Right lobe of liver (tissue), 4 donors: ENCODE data around the gene TMEM86A.

Source experiments
- POLR2A ChIP-seq: fragments of 450-650 bp; IDR thresholded peaks from one replicate; pipeline ENCODE4 v1.6.1; 2017; ENCODE audit warnings: antibody characterized with exemption, mild to moderate bottlenecking
- TF ChIP-seq, protein P1 (sequence below), 4 donors: fragments of 200-600 bp in 3 of 4; fragments of 450-650 bp in 1 of 4; IDR thresholded peaks; one replicate each; pipeline versions ENCODE4 v1.5.1 to v1.8.0; 2016 to 2022; ENCODE audit warnings: antibody characterized with exemption in 4 of 4, mild to moderate bottlenecking in 2 of 4
- donor health status: DM: no; HTN: no; CAD: no.
- donor health status: DM: no; HTN: no; CAD: no.
- donor health status: DM: no; HTN: yes; CAD: no.

DNA sequence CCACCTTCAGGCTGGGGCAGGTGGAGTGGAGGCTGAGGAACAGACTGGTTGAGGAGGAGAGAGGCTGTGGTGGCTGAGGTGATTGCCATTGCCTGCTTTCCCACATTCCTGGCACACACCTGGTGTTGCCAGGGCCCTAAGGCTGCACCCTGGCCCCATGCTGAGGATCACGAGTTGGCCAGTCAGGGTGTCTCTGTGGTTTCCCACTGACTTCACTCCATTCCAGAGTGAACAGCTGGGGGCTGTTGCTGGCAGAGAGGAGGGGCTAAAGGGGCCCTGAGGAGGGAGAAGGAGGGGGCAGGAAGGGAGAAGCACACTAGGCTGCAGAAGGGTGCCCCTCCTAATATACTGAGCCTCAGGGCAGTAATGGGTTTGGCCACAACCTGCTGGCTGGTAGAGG, 1.8 kb downstream of the TMEM86A start:
- TF ChIP-seq, protein P1, sequence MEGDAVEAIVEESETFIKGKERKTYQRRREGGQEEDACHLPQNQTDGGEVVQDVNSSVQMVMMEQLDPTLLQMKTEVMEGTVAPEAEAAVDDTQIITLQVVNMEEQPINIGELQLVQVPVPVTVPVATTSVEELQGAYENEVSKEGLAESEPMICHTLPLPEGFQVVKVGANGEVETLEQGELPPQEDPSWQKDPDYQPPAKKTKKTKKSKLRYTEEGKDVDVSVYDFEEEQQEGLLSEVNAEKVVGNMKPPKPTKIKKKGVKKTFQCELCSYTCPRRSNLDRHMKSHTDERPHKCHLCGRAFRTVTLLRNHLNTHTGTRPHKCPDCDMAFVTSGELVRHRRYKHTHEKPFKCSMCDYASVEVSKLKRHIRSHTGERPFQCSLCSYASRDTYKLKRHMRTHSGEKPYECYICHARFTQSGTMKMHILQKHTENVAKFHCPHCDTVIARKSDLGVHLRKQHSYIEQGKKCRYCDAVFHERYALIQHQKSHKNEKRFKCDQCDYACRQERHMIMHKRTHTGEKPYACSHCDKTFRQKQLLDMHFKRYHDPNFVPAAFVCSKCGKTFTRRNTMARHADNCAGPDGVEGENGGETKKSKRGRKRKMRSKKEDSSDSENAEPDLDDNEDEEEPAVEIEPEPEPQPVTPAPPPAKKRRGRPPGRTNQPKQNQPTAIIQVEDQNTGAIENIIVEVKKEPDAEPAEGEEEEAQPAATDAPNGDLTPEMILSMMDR (IDR thresholded peaks at IDR 0.05), result no peak
- no peak for TF ChIP-seq POLR2A
